Fibroblast of lung (primary cell): ENCODE measurements around the gene ZNF3. TPM values are rescaled to one million over a fixed set of nuclear protein-coding genes. Genes with fewer than 3 reads are reported as not detected.
A peak's percentile ranks its signal among the peaks of the same experiment; 100 is the strongest.

Source experiments
- DNase-seq, 2 donors: peaks; one replicate each; pipeline versions ENCODE4 v3.0.0 to v3.0.0-alpha.2; 2010; ENCODE audit warnings: low read depth in 2 of 2
- H2AFZ ChIP-seq: 2 replicates; pipeline ENCODE4 v1.5.1; 2012; ENCODE audit warnings: low read length, control low read depth, inconsistent platforms
- H3K27ac ChIP-seq: 2 replicates; pipeline ENCODE4 v1.5.1; 2011; ENCODE audit warnings: low read length, control low read depth; ENCODE audit not compliant: insufficient read depth
- H3K27me3 ChIP-seq: 2 replicates; pipeline ENCODE4 v1.5.1; 2011; ENCODE audit warnings: mild to moderate bottlenecking, low read length; ENCODE audit not compliant: control insufficient read depth, insufficient read depth
- H3K36me3 ChIP-seq: 2 replicates; pipeline ENCODE4 v1.5.1; 2011; ENCODE audit warnings: low read length; ENCODE audit not compliant: control insufficient read depth, insufficient read depth
- H3K4me1 ChIP-seq: 2 replicates; pipeline ENCODE4 v1.5.1; 2011; ENCODE audit warnings: low read length; ENCODE audit not compliant: control insufficient read depth, insufficient read depth; ENCODE audit errors: extremely low read depth
- H3K4me2 ChIP-seq: 2 replicates; pipeline ENCODE4 v1.5.1; 2011; ENCODE audit warnings: low read length, control low read depth; ENCODE audit not compliant: insufficient read depth; ENCODE audit errors: extremely low read depth
- H3K4me3 ChIP-seq, 4 experiments: fragments of 200-600 bp in 1 of 4; sonication (generic) in 1 of 4; replicated peaks in 1 of 4; 2 replicates each; pipeline ENCODE4 v1.5.1; 2011 to 2016; ENCODE audit warnings: low read length in 4 of 4, low read depth in 3 of 4, mild to moderate bottlenecking in 3 of 4, control low read depth in 2 of 4, inconsistent platforms in 1 of 4, mixed read lengths in 1 of 4; ENCODE audit not compliant: insufficient read depth in 1 of 4; ENCODE audit errors: control extremely low read depth in 1 of 4
- H3K79me2 ChIP-seq: 2 replicates; pipeline ENCODE4 v1.5.1; 2012; ENCODE audit warnings: mild to moderate bottlenecking, low read length, inconsistent platforms; ENCODE audit not compliant: control insufficient read depth, insufficient read depth
- H3K9ac ChIP-seq: 2 replicates; pipeline ENCODE4 v1.5.1; 2011; ENCODE audit warnings: mild to moderate bottlenecking, low read length, control low read depth; ENCODE audit not compliant: insufficient read depth
- H3K9me3 ChIP-seq: 2 replicates; pipeline ENCODE4 v1.5.1; 2012; ENCODE audit warnings: low read depth, low read length; ENCODE audit not compliant: control insufficient read depth, insufficient read depth
- H4K20me1 ChIP-seq: 2 replicates; pipeline ENCODE4 v1.5.1; 2011; ENCODE audit warnings: low read length; ENCODE audit not compliant: control insufficient read depth, insufficient read depth; ENCODE audit errors: extremely low read depth
- CTCF ChIP-seq, 2 donors: IDR thresholded peaks in 1 of 2; conservative IDR thresholded peaks in 1 of 2; 1 replicate in 1 of 2; 2 replicates in 1 of 2; pipeline ENCODE4 v1.5.1; 2011 to 2012; ENCODE audit warnings: low read length in 2 of 2, control low read depth in 1 of 2, inconsistent platforms in 1 of 2, low read depth in 1 of 2, mild to moderate bottlenecking in 1 of 2
- EZH2 ChIP-seq: IDR thresholded peaks from 2 replicates; pipeline ENCODE4 v1.5.1; 2012; ENCODE audit warnings: low read length, control low read depth, mild to moderate bottlenecking; ENCODE audit errors: missing control alignments
- polyA plus RNA-seq, 2 donors: library from polyadenylated mRNA; depleted of rRNA in 1 of 2; stranded (reverse) in 1 of 2; unstranded in 1 of 2; fragments of >200 nt; gene quantifications; 2 replicates each; pipeline ENCODE4 v1.2.1, GENCODE V29; 2011 to 2012; ENCODE audit warnings: missing spikeins in 1 of 2
- total RNA-seq: library from RNA; depleted of rRNA; stranded (reverse); fragments of >200 nt; gene quantifications from 2 replicates; pipeline ENCODE4 v1.2.1, GENCODE V29; 2014

ZNF3 gene
- total and polyA plus RNA-seq, 2 donors (not counting 1 experiment from before 2014, with no cell fraction given), result 19.7 to 26.8 TPM

- peaks cover 28% of the 10 kb centered on the region for H3K4me1 ChIP-seq
- TF ChIP-seq EZH2 (no peak), CTCF (conservative IDR thresholded peaks at IDR 0.05 in 1 of 2, IDR thresholded peaks at IDR 0.05 in 1 of 2; ENCODE audit: low read depth in 1 of 2, low read length in 2 of 2) (no peak)
Measured at GRCh38 chr7:100088621-100089457, 7.3 kb upstream of the ZNF3 start, which contains the start of gene COPS6. COPS6 (plus strand) TSS chr7:100088969; CDS start chr7:100088991, 22 bp downstream.

DNA sequence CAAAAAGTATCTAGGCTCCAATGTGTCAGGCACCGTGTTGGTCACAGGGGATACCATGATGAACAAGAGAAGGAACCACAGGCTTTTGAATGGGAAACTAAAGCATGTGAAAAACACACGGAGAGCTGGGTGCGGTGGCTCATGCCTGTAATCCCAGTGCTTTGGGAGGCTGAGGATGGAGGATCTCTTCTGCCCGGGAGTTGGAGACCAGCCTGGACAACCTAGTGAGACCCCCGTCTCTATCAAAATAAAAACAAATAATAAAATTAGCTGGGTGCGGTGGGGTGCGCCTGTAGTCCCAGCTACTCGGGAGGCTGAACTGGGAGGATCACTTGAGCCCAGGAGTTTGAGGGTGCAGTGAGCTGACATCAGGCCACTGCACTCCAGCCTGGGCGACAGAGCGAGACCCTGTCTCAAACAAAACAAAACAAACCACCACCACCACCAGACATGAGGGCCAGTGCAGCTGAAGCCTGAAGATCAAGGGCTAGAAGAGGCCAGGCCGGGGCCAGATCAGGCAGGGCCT is 6.6 kb upstream of the ZNF3 start:
- no peaks in the 10 kb centered on the region for H3K9me3 ChIP-seq
- H3K27ac ChIP-seq, result peak overlapping the region; percentile 91
- peak overlapping the region; percentile 55 to 93 (median 82) for H3K4me3 ChIP-seq
- H2AFZ ChIP-seq, result peak overlapping the region; percentile 55
- peaks cover 28% of the 10 kb centered on the region for H3K4me1 ChIP-seq
- peaks cover 23% of the 10 kb centered on the region for H3K79me2 ChIP-seq
- H3K27me3 ChIP-seq, result no peaks in the 10 kb centered on the region
- no peak for TF ChIP-seq EZH2
- TF ChIP-seq CTCF (conservative IDR thresholded peaks at IDR 0.05 in 1 of 2, IDR thresholded peaks at IDR 0.05 in 1 of 2; ENCODE audit: low read depth in 1 of 2, low read length in 2 of 2), result no peak
- peak overlapping the region; percentile 92 for H3K4me2 ChIP-seq
- no peaks in the 10 kb centered on the region for H4K20me1 ChIP-seq
- no peak for DNase-seq
- H3K36me3 ChIP-seq, result peaks cover 25% of the 10 kb centered on the region
- H3K9ac ChIP-seq, result peak overlapping the region; percentile 86

More at GRCh38 chr7:100088621-100089457, 7.3 kb upstream of the ZNF3 start, which contains the start of gene COPS6:
- Histone ChIP-seq H3K36me3 (peaks cover 32% of the 10 kb centered on the region), H2AFZ (peak within 1 kb of the TSS; percentile 87), H3K4me2 (peak within 1 kb of the TSS; percentile 99), H3K4me3 (peak within 1 kb of the TSS; percentile 74 to 93 (median 84)), H3K27ac (peak within 1 kb of the TSS; percentile 91), H3K9me3 (no peaks in the 10 kb centered on the region), H4K20me1 (no peaks in the 10 kb centered on the region), H3K27me3 (no peaks in the 10 kb centered on the region), H3K9ac (peak within 1 kb of the TSS; percentile 86), H3K79me2 (peaks cover 24% of the 10 kb centered on the region)
- DNase-seq, result peak; percentile 75 to 81

DNA sequence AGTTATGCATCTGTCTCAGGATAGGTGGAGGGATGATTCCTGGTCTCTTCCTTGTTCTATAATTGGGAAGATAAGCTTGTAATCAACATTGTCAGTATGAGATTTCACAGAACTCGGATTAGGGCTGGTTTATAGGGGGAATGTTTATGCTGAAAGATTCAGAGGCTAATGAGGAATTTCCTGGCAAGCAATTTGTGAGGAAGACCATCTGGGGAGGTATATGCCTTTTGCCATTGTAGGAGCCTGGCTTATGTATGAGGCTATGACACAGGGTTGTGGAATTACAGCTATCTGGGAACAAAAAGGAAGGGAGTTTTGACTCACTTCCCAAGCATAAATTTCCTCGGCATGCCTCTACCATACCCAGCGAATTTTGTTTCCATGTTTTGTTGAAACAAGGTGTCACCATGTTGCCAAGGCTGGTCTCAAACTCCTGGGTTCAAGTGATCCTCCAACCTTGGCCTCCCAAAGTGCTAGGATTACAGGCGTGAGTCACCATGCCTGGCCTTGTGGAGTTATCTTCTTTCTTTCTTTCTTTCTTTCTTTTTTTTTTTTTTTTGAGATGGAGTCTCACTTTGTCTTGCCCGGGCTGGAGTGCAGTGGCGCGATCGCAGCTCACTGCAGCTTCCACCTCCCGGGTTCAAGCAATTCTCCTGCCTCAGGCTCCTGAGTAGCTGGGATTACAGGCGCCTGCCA is 5.7 kb upstream of the ZNF3 start:
- peak overlapping the region; percentile 11 for H3K9ac ChIP-seq
- peaks cover 28% of the 10 kb centered on the region for H3K4me1 ChIP-seq
- peak overlapping the region; percentile 72 for H3K4me2 ChIP-seq
- H4K20me1 ChIP-seq, result no peaks in the 10 kb centered on the region
- DNase-seq, result peak; percentile 95 to 98
- peaks cover 23% of the 10 kb centered on the region for H3K79me2 ChIP-seq
- peak overlapping the region in 1 of 4 experiments; percentile 14 for H3K4me3 ChIP-seq
- H3K27me3 ChIP-seq, result no peaks in the 10 kb centered on the region
- H3K27ac ChIP-seq, result peak overlapping the region; percentile 91
- no peak overlapping the region for H2AFZ ChIP-seq
- peaks cover 17% of the 10 kb centered on the region for H3K36me3 ChIP-seq
- H3K9me3 ChIP-seq, result no peaks in the 10 kb centered on the region
- TF ChIP-seq EZH2 (no peak), CTCF (conservative IDR thresholded peaks at IDR 0.05 in 1 of 2, IDR thresholded peaks at IDR 0.05 in 1 of 2; ENCODE audit: low read depth in 1 of 2, low read length in 2 of 2) (no peak)
